Stimulated activated naive B cell treated with anti-CD40 and anti-IgM and Interleukin-4, amounts not matched to agents 10 μg/mL and 1 μg/mL and 100 μg/mL, for 72 hours (primary cell): ENCODE measurements around the gene PALM2AKAP2.
A peak's percentile ranks its signal among the peaks of the same experiment; 100 is the strongest.

Source experiments
- ATAC-seq, 2 donors: fragments of 150-1000 bp; cut with Tn5 transposase; replicated peaks; 2 replicates each; pipeline ENCODE4 v1.10.0; 2021; ENCODE audit warnings: moderate library complexity in 1 of 2
- DNase-seq: peaks from one replicate; pipeline ENCODE4 v3.0.0; 2021
- H3K27ac Mint-ChIP-seq: one replicate; pipeline ENCODE4 v1.8.0; 2022; ENCODE audit warnings: mild to moderate bottlenecking, mixed read lengths
- H3K27me3 Mint-ChIP-seq, 2 donors: one replicate each; pipeline ENCODE4 v1.8.0; 2022; ENCODE audit warnings: mixed read lengths in 2 of 2
- H3K36me3 Mint-ChIP-seq, 2 donors: one replicate each; pipeline ENCODE4 v1.8.0; 2022; ENCODE audit warnings: mixed read lengths in 2 of 2, mild to moderate bottlenecking in 1 of 2
- H3K4me1 Mint-ChIP-seq, 2 donors: one replicate each; pipeline ENCODE4 v1.8.0; 2022; ENCODE audit warnings: mixed read lengths in 2 of 2, mild to moderate bottlenecking in 1 of 2
- H3K4me3 Mint-ChIP-seq, 2 donors: one replicate each; pipeline ENCODE4 v1.8.0; 2022; ENCODE audit warnings: mild to moderate bottlenecking in 2 of 2, mixed read lengths in 2 of 2, moderate library complexity in 1 of 2
- H3K9me3 Mint-ChIP-seq, 2 donors: one replicate each; pipeline ENCODE4 v1.8.0; 2022; ENCODE audit warnings: mixed read lengths in 2 of 2, mild to moderate bottlenecking in 1 of 2

PALM2AKAP2 gene

DNA sequence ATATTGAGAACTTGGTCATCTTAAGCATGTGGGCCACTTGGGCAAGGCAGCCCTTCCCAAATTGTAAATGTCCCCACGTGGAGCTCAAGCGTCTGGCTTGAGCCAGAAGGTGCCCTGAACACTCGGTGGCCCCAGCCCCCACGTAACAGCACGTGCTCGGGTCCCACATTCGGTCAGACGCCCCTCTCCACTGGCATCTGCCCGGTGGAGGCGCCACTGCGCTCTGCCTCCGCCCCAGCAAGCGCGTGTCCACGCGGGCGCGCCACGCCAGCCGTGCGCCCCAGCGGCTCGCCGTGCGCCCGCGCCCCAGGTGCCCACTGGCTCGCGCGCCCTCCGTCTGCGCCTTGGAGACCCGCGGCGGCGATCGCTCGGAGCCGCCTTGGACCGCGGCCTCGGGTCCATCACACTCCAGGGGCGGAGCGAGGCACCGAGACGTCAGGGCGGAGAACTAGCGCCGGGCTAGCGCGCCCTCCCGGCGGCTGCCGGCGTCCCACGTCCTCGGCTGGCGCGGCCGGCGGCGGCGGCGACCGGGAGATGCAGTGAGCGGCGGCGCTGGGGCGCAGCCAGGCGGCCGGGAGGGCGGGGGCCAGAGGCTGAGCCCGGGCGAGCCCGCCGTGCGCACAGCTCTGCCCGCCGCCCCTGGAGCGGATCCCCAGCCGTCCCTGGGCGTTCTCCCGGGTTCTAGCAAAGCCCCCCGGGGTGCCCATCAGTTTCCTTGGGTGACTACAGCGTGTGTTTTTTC is at the start of gene PALM2AKAP2:
TSS of gene PALM2AKAP2 (plus strand) at position 488 of the 742 bp plus-strand sequence. CDS start 291 bp downstream, outside the sequence.
- no peaks in the 10 kb centered on the region for H3K36me3 Mint-ChIP-seq
- H3K9me3 Mint-ChIP-seq = no peaks in the 10 kb centered on the region
- H3K4me3 Mint-ChIP-seq = peak within 1 kb of the TSS; percentile 15 to 58
- H3K4me1 Mint-ChIP-seq = peaks cover 0 to 8% of the 10 kb centered on the region in 2 donors
- ATAC-seq = peak; percentile 25 to 34
- no peak for DNase-seq
- no peak within 1 kb of the TSS for H3K27ac Mint-ChIP-seq
- peaks cover 39 to 56% of the 10 kb centered on the region in 2 donors for H3K27me3 Mint-ChIP-seq

DNA sequence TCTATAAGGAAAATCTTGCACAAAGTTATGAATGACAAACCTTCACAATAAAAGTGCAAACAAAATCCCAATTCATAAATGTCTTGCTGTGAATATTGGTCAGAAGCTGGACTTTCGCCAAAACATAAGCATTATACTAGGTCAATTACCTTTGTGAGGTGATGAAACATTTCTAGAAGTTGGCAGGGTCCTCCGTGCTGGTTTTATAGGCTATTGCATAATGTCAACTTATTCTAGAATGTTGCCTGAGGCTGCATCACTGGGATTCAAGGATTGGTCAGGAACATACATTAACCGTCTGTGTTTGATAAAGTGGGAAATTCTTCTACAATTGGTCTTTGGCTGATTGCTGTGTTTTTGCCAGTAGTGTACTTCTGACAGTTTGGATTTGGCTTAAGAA is 49.8 kb upstream of the PALM2AKAP2 start:
- Mint-ChIP-seq H3K27ac (no peak overlapping the region), H3K4me1 (no peaks in the 10 kb centered on the region), H3K4me3 (no peak overlapping the region), H3K9me3 (peaks cover 0 to 1% of the 10 kb centered on the region in 2 donors), H3K36me3 (no peaks in the 10 kb centered on the region), H3K27me3 (peaks cover 8 to 18% of the 10 kb centered on the region in 2 donors)
- DNase-seq (no peak), ATAC-seq (no peak)

DNA sequence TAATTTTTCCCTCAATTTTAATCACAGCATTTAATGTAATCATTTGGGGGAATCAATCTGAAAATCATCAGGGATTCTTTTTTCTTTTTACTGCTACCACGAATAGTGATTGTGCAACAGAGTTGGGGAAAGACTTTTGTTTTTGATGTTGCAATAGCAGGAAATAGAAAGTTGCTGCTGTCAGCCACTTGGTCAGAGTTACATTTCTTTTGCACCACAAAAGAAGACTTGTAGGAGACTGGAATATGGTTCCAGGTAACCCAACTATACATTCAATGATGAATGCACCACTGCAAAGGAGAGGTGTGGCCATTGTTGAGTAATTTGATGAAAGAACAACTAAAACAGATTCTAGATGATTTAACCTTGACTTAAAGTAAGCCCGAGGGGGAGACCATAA is 46.3 kb upstream of the PALM2AKAP2 start:
- Mint-ChIP-seq H3K4me3 (no peak overlapping the region), H3K27me3 (peaks cover 12 to 28% of the 10 kb centered on the region in 2 donors), H3K27ac (no peak overlapping the region), H3K36me3 (no peaks in the 10 kb centered on the region), H3K4me1 (no peaks in the 10 kb centered on the region), H3K9me3 (peaks cover 0 to 1% of the 10 kb centered on the region in 2 donors)
- ATAC-seq = no peak
- no peak for DNase-seq

- DNase-seq = no peak
- no peaks in the 10 kb centered on the region for H3K36me3 Mint-ChIP-seq
- H3K4me3 Mint-ChIP-seq = no peak overlapping the region
- no peak overlapping the region for H3K27ac Mint-ChIP-seq
- H3K9me3 Mint-ChIP-seq = peaks cover 0 to 1% of the 10 kb centered on the region in 2 donors
- H3K4me1 Mint-ChIP-seq = no peaks in the 10 kb centered on the region
- peaks cover 15 to 27% of the 10 kb centered on the region in 2 donors for H3K27me3 Mint-ChIP-seq
- no peak for ATAC-seq
Measured at GRCh38 chr9:109734814-109735213, 45.2 kb upstream of the PALM2AKAP2 start.

- no peaks in the 10 kb centered on the region for H3K36me3 Mint-ChIP-seq
- ATAC-seq (no peak), DNase-seq (no peak)
- H3K27me3 Mint-ChIP-seq = peaks cover 23 to 31% of the 10 kb centered on the region in 2 donors
- no peak overlapping the region for H3K4me3 Mint-ChIP-seq
- no peaks in the 10 kb centered on the region for H3K4me1 Mint-ChIP-seq
- peaks cover 0 to 1% of the 10 kb centered on the region in 2 donors for H3K9me3 Mint-ChIP-seq
- H3K27ac Mint-ChIP-seq = no peak overlapping the region
Measured at GRCh38 chr9:109735801-109736200, 44.2 kb upstream of the PALM2AKAP2 start.

DNA sequence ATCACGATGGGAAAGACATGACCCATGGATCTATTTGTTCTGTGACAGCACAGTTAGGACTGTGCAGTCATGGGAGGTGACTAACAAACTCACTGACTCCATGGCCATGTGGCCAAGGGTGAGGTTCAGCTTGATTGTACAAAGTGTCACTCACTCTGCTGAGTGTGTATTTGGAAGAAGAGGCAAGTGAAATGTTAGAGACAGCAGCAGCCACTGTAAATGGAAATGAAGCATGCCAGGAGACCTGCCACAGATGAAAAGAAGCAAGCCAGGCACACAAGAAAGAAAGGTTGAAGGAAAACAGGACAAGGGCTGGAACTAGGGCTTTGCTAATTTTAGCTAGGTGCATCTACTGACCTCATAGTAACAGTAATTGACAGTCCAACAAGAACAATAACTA is 42.7 kb upstream of the PALM2AKAP2 start:
- DNase-seq = no peak
- ATAC-seq = no peak
- Mint-ChIP-seq H3K4me3 (no peak overlapping the region), H3K27me3 (peaks cover 20 to 24% of the 10 kb centered on the region in 2 donors), H3K4me1 (no peaks in the 10 kb centered on the region), H3K27ac (no peak overlapping the region), H3K9me3 (peaks cover 0 to 1% of the 10 kb centered on the region in 2 donors), H3K36me3 (no peaks in the 10 kb centered on the region)

GRCh38 chr9:109739760-109740159 is 40.2 kb upstream of the PALM2AKAP2 start:
- peaks cover 23 to 24% of the 10 kb centered on the region in 2 donors for H3K27me3 Mint-ChIP-seq
- H3K9me3 Mint-ChIP-seq = no peaks in the 10 kb centered on the region
- H3K27ac Mint-ChIP-seq = no peak overlapping the region
- DNase-seq (no peak), ATAC-seq (no peak)
- no peak overlapping the region for H3K4me3 Mint-ChIP-seq
- H3K4me1 Mint-ChIP-seq = no peaks in the 10 kb centered on the region
- no peaks in the 10 kb centered on the region for H3K36me3 Mint-ChIP-seq

DNA sequence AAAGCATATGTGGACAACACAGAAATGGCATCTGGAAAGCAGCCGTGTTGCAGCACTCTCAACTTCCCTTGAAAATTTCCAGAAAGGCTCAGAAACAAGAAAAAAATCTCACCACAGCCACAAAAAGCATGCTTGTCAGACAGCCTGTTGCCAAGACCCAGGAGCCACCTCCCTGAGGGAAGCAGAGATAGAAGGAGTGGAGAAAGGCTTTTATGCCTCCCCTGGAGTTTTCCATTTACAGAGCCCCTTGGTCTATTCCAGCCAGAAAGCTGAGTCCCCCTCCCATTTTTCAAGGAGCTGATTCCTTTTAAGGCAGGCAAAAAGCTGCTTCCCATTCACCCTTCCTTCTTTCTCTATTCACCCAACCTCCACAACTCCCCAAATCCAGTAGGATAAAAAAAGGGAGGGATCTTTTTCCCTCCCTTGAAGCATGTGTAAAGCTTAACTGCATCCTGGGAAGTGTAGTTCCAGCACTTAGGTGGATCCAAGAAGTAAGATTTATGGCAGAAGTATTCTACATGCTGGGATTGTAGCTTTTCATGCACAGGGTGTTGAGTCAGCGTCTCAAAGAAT is 37.1 kb upstream of the PALM2AKAP2 start:
- Mint-ChIP-seq H3K4me3 (no peak overlapping the region), H3K27ac (no peak overlapping the region), H3K4me1 (no peaks in the 10 kb centered on the region), H3K36me3 (no peaks in the 10 kb centered on the region), H3K9me3 (no peaks in the 10 kb centered on the region), H3K27me3 (peaks cover 31 to 33% of the 10 kb centered on the region in 2 donors)
- no peak for ATAC-seq
- no peak for DNase-seq

- H3K27me3 Mint-ChIP-seq = peaks cover 30 to 33% of the 10 kb centered on the region in 2 donors
- H3K27ac Mint-ChIP-seq = no peak overlapping the region
- ATAC-seq (no peak), DNase-seq (no peak)
- no peaks in the 10 kb centered on the region for H3K4me1 Mint-ChIP-seq
- H3K36me3 Mint-ChIP-seq = no peaks in the 10 kb centered on the region
- H3K9me3 Mint-ChIP-seq = no peaks in the 10 kb centered on the region
- H3K4me3 Mint-ChIP-seq = no peak overlapping the region
Measured at GRCh38 chr9:109743696-109744095, 36.3 kb upstream of the PALM2AKAP2 start.

DNA sequence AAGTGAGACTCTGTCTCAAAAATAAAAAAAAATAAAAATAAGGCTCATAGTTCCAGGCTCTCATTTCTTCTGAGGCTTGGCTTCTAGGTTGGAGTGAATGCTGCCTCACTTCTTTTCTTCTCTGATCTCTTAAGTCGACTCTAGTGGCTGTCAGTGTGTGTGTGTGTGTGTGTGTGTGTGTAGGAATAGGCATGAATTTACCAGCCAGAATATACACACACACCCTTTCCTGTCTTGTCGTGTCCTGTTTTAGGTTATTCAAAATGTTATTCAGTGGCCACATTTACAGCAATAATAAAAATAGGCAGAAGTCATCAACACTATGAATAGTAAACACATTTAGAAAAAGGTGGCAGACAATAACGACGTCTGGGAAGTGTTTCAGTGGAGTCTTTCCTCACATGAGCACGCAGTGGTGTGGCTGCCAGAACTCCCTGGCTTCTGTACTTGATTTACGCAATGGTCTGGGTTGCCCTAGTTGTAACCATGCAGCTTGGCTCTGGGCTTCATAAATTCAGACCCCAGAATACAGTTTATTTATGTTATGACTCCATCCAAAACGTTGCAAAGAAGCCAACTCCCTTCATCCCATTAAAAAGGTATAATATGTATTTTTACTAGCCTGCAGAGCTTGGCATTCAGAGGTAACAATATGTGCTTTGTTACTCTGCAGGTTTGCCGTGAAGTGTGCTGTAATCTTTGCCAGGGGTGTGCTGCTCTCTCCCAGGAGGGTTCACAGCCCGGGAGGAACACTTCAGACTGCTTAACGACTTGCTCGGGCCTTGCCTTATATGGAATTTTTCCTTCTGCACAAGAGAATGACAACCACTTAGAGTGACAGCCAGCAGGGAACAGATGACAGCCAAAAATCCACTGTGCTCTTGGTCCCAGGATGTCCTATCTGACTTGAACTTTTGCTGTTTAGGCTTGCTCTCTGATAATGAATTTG is 34.4 kb upstream of the PALM2AKAP2 start:
- H3K9me3 Mint-ChIP-seq = no peaks in the 10 kb centered on the region
- H3K27me3 Mint-ChIP-seq = peaks cover 22 to 23% of the 10 kb centered on the region in 2 donors
- ATAC-seq (no peak), DNase-seq (no peak)
- H3K4me1 Mint-ChIP-seq = no peaks in the 10 kb centered on the region
- no peaks in the 10 kb centered on the region for H3K36me3 Mint-ChIP-seq
- no peak overlapping the region for H3K4me3 Mint-ChIP-seq
- no peak overlapping the region for H3K27ac Mint-ChIP-seq

DNA sequence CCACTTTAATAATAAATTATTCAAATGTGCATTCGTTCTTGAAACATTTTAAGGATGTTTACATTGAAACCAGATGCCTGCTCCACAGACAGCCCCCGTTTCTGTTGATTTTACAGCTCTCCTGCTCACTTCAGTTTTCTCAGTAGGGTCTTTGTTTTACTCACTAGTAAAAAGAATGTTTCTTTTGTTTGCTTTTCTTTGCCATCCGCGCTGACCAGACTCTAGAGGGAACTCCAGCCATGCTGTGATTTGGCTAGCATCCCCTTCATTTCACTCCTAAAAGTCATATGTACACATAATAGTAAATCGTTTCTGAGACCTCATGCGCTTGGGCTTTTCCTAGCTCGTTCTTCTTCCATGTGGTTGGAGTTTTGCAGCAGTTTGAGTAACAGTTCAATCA is 28.7 kb upstream of the PALM2AKAP2 start:
- H3K27ac Mint-ChIP-seq = no peak overlapping the region
- no peaks in the 10 kb centered on the region for H3K36me3 Mint-ChIP-seq
- H3K9me3 Mint-ChIP-seq = no peaks in the 10 kb centered on the region
- ATAC-seq (no peak), DNase-seq (no peak)
- no peaks in the 10 kb centered on the region for H3K4me1 Mint-ChIP-seq
- peaks cover 22 to 33% of the 10 kb centered on the region in 2 donors for H3K27me3 Mint-ChIP-seq
- no peak overlapping the region for H3K4me3 Mint-ChIP-seq

- Mint-ChIP-seq H3K27me3 (peaks cover 18 to 31% of the 10 kb centered on the region in 2 donors), H3K9me3 (no peaks in the 10 kb centered on the region), H3K4me1 (no peaks in the 10 kb centered on the region), H3K27ac (no peak overlapping the region), H3K36me3 (no peaks in the 10 kb centered on the region), H3K4me3 (no peak overlapping the region)
- DNase-seq (no peak), ATAC-seq (no peak)
Measured at GRCh38 chr9:109753308-109753707, 26.7 kb upstream of the PALM2AKAP2 start.

GRCh38 chr9:109755040-109755439 is 25.0 kb upstream of the PALM2AKAP2 start:
- no peak for DNase-seq
- peaks cover 20 to 31% of the 10 kb centered on the region in 2 donors for H3K27me3 Mint-ChIP-seq
- H3K27ac Mint-ChIP-seq = no peak overlapping the region
- no peaks in the 10 kb centered on the region for H3K4me1 Mint-ChIP-seq
- H3K4me3 Mint-ChIP-seq = no peak overlapping the region
- no peak for ATAC-seq
- H3K9me3 Mint-ChIP-seq = no peaks in the 10 kb centered on the region
- H3K36me3 Mint-ChIP-seq = no peaks in the 10 kb centered on the region

- Mint-ChIP-seq H3K4me1 (no peaks in the 10 kb centered on the region), H3K36me3 (no peaks in the 10 kb centered on the region), H3K27me3 (peaks cover 26 to 27% of the 10 kb centered on the region in 2 donors), H3K4me3 (no peak overlapping the region), H3K27ac (no peak overlapping the region), H3K9me3 (no peaks in the 10 kb centered on the region)
- ATAC-seq (no peak), DNase-seq (no peak)
Measured at GRCh38 chr9:109759589-109759988, 20.4 kb upstream of the PALM2AKAP2 start.
